GM18505 (cell line): Measurements from ENCODE around the gene UBAC2.

Experiments
- ATAC-seq: cut with Tn5 transposase; IDR thresholded peaks from one replicate; pipeline ENCODE4 v1.9.1; 2021; ENCODE audit not compliant: unreplicated experiment
- POLR2A ChIP-seq: IDR thresholded peaks from 4 replicates; pipeline ENCODE4 v1.6.1; 2011; ENCODE audit warnings: borderline replicate concordance; ENCODE audit not compliant: insufficient read depth, insufficient read length; ENCODE audit errors: extremely low read depth

UBAC2 gene

DNA sequence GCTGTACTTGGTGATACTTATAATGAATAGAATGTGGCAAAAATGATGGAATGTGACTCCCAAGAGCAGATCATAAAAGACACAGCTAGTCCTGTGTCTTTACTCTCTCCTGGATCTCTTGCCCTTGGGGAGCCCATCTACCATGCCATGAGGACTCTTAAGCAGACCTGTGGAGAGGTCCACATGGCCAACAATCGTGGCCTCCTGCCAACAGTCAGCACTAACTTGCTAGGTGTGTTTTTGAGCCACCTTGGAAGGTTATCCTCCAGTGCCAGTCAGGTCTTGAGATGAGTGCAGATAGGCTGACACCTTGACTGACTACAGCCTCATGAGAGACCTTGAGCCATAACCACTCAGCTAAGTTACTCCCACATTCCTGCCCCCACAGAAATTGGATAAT is 128.8 kb downstream of the UBAC2 start:
- ATAC-seq, result no peak
- no peak for TF ChIP-seq POLR2A

DNA sequence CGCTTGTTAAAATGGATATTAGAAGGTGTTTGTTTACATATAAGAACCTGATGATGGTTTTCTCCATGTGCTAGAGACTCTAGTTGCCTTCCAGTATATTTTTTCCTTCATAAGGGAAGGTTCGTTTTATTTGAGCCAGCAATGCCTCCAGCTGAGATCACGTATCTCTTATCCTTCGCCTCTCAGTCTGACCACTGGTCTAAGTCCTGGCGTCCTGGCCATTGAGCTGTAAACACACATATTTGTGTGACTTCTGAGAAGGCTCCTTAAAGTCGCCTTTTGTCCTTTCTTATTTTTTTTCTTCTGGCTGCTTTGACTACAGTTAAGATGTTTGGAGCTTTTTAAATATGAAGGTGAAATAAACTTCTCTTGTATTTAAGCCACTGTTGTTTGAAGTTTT is 130.3 kb downstream of the UBAC2 start:
- no peak for TF ChIP-seq POLR2A
- no peak for ATAC-seq

DNA sequence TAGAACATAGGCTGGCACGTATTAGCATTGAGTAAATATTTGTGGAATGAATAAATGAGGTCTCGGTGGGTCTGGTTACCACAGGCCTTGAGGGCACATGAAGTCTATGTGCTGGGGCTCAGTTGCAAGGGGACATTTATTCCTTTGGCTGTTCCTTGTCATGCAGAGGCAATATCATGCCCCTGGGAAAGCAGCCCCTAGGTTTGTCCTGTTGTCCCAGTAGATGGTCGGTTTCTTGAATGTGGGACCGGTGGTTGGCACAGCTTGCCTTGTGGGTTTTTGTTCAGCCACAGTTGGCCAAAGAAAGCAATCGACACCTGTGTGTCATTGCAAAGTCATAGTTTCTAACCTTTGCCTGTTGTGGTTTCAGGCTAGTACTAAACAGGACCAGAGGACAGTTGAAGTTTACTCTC is 131.2 kb downstream of the UBAC2 start:
- no peak for TF ChIP-seq POLR2A
- ATAC-seq, result no peak

DNA sequence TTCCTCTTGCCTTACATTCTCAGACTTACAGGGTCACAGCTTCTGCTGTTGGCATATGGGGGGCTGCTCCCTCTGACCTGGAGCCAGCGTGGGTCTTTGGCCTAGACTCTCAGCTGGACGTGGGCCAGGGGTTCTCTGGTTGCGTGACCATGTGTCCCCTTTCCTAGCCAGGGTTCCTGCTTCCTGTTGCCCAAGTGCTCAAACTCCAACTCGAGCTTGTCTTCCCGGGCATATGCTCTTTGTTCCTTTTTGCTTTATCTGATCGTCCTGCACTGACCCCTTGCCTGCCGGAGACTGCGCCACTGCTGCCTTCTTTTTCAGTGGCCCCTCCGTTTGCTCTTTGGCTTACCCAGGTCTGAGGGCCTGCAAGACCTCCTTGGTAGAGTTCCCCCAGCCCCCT is 131.8 kb downstream of the UBAC2 start:
- TF ChIP-seq POLR2A, result no peak
- ATAC-seq, result no peak

DNA sequence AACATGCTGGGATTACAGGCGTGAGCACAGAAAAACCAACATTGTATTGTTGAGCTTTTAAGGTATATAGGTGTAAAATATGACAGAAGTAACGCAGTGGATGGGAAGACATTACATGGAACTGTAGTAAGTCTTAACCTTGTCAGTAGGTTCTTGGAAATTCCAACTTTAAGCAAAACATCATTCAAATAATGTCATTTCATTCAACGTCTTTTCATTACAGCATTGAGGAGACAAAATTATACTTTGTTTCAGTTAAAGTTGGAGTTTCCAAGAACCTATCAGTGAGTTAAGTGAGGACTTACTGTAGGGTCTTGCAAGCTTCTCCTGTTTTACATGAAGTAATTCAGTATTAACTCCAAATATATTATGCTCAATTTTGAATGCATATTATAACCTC is 133.6 kb downstream of the UBAC2 start:
- TF ChIP-seq POLR2A, result no peak
- ATAC-seq, result no peak

DNA sequence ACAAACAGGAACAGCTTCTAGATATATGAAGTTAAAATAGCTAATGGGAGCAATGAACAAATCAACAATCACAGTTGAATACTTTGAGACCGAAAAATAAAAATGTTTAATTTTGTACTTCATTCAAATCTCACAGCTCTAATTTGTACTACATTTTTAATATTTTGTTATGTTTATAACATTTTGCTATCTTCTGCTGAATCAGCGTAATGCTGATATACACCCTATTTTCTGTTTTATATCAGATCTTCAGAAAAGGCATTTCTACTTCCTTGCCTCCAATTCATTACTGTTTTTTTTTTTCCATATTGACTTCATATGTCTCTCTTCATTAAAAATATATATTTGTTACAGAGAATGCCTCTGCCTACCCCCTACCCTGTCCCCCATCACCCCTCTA is 134.4 kb downstream of the UBAC2 start:
- no peak for TF ChIP-seq POLR2A
- no peak for ATAC-seq

DNA sequence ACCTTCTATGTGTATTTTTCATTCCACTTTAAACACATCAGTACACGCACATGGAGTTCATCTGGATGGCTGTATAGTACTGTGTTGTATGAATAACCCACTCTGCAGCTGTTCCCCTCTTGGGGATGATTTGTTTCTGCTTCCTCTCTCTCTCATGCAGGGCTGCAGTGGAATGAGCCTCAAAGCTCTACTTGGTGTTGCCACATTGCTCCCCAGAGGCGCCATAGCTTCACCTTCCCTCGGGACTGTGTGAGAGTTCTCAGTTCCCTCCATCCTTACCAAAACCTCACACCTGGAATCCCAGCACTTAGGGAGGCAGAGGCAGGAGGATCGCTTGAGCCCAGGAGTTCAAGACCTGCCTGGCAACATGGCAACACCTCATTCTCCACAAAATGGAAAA is 134.9 kb downstream of the UBAC2 start:
- peak; percentile 73 for ATAC-seq
- TF ChIP-seq POLR2A, result no peak

DNA sequence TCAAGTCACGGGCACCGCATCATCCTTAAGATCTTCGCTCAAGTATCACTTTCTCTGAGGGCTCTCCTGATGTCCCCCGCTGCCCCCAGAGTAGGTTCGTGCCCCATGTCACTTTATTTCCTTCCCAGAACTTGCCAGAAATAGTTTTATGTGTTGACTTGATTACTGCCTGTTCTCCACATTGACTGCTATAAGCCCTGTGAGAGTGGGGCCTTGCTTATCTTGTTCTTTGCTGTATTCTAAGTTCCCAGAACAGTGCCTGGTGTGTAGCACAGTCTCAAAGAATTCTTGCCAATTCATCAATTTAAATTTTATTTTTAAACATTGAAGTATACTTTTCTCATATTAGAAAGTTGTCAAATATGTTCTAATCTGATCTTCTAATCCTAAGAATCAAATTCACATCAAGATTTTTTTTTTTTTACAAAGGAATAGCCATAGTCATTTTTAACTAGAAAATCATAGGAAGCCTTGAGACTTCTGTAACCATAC is 138.6 kb downstream of the UBAC2 start:
- no peak for TF ChIP-seq POLR2A
- ATAC-seq, result no peak

DNA sequence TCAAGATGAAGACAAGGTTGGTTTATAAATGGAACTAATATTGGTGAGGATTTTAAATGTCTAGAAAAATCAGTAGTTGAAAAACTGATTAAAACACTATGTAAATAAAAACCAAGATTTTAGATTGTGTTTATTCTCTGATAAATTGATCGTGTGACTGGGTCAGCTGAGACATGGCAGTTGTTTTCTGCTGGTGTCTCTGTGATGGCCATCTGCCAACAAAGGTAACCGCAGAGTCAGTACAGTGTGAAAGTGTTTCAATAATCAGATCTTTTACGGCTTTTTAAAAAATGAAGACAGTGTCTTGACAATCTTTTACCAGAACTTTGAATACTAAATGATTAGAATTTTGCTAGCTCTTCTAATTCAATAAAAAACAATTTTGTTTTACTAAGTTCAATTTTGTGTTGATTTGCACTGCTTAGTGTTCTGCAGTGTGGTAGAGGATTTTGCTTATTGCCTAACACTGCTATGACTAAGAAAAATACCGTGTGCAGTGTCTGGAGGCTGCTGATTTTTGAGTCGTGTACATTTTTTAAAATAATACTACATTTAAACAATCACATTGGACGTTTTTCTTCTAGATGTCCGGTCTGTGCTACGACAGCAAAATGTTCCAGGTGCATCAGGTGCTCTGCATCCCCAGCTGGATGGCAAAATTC is 139.2 kb downstream of the UBAC2 start:
- no peak for ATAC-seq
- TF ChIP-seq POLR2A, result no peak

DNA sequence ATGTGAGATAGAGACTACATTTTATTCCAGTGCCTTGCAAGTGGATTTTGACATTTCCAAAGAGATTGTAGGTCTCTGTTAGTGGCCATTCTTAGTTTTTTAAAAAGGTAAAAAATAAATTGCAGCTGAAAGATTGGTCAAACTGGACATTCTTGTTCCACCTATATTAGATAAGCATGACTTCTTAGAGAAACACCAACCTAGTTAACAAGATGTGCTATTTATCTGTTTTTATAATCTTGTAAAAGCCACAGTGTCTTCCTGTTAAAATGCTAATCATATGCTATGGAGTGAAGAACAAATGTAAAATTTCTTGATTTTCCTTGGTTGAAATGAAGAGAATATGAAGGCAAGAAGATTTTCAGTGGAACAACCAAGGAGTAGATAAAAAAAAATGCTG is 140.0 kb downstream of the UBAC2 start:
- no peak for ATAC-seq
- no peak for TF ChIP-seq POLR2A

DNA sequence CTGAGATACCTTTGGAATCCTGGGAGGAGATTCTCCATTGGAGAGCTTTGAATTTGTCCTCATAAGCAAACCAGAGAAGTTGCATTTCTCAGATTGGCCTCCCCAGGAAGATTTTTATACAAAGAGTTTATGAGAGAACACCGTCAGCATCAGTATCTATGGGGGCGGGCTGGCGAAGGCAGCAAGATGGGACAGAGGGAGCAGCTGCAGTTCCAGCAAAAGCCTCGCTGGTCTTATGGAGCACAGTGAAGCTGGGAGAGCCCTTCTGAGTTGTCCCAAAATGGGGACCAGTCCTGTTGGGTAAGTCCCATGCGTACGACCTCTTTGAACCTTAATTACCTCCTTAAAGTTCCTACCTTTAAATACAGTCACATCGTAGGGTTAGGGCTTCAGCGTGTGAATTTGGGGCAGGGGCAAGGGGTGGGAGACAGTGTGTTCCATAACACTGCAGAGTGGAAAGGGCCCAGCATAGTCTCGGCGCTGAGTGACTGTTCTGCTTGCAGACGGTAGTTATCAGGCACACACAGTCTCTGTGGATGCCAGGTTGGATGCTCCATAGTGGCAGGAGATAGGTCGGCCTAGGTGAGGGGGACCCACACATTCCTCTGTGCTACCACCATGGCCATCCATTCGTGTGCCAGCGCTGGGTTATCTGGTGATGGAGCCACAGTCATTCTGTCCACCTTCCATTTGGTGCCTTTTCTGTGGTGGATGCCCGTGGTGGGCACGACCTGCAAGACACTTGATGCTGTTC is 141.5 kb downstream of the UBAC2 start:
- TF ChIP-seq POLR2A, result no peak

DNA sequence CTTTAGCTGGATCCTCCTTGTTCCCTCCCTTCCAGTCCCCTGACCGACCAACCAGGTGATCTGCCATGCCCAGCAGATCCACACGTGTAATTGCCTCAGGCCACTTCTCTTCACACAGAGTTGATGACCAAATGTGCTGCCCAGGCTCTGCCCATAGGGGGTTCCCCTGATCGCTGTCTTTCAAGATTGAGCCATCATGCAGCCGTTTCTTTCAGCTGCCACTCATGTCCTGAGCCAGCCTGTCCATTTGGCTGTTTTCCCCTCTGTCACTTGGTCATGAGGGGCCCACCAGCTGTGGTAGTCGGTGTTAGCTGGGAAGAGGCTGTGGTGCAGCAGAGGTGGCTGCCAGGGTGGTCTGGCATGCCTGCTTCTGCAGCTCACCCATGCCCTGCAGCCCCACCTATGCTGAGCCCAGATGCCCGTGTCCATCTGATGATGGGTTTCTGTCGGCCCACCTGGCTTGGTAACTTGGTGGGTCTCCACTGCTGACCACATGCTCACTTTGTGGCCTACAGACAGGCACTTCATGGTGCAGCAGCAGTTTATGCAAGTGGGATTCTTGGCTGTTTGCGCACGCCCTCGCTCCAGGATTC is 142.2 kb downstream of the UBAC2 start:
- no peak for TF ChIP-seq POLR2A
- ATAC-seq, result no peak

More for the DNA sequence above, 141.5 kb downstream of the UBAC2 start:
- no peak for ATAC-seq

DNA sequence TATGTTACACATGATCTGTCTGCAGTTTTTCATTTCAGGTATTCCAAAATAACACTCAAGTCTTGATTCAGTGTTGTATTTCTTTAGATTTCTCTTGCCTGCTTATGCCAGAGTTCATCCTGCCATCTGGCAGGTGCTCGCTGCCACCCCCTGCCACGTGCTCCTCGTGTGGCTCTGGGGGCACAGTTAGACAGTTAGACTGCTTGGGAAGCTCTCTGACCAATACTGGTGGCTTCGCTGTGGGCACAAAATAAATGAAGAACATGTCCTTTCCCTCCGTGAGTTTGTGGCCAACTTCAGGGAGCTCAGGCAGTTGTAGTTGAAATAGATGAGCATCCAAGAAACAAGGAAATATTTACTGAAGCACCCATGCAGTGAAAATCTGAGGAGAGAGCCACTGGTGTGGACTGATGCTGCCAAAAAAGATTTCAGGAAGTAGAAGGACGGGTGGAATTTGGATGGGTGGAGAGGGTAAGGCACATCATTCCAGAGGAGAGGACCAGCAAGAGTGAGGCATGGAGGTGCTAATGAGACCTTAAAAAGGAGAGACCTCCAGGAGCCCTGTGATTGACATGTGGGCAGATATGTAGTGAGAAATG is 144.1 kb downstream of the UBAC2 start:
- ATAC-seq, result no peak
- TF ChIP-seq POLR2A, result no peak
